Middle frontal gyrus (tissue), 1 donor: ENCODE results near the gene RBM39.
"Not testable (repeated sequence)": the region's sequence is repeated elsewhere in the genome, so short reads cannot be mapped to it uniquely, and the experiment has no call there.

Source experiments
- DNase-seq: peaks from one replicate; pipeline ENCODE4 v3.0.0-alpha.2; 2015; ENCODE audit warnings: low spot score; ENCODE audit errors: extremely low spot score

The RBM39 gene

GRCh38 chr20:35756404-35756803 lies 14.3 kb upstream of the RBM39 start:
- no peak for DNase-seq

- no peak for DNase-seq
These were observed 8.6 kb upstream of the RBM39 start for GRCh38 chr20:35750611-35751010.

- not testable (repeated sequence) for DNase-seq
These were observed 2.4 kb upstream of the RBM39 start for GRCh38 chr20:35744492-35744841.

- DNase-seq, result no peak
These were observed 1.8 kb upstream of the RBM39 start for GRCh38 chr20:35743693-35744491.

GRCh38 chr20:35742741-35743523 lies 872 bp upstream of the RBM39 start:
- DNase-seq, result no peak

- DNase-seq, result no peak
These were observed 2.5 kb downstream of the RBM39 start for GRCh38 chr20:35739294-35740163.

- no peak for DNase-seq
These were observed 3.5 kb downstream of the RBM39 start for GRCh38 chr20:35738410-35739179.

GRCh38 chr20:35737865-35738333 lies 4.2 kb downstream of the RBM39 start:
- DNase-seq, result no peak

GRCh38 chr20:35735826-35736470 lies 6.1 kb downstream of the RBM39 start:
- no peak for DNase-seq

GRCh38 chr20:35734777-35735649 lies 7.0 kb downstream of the RBM39 start:
- no peak for DNase-seq

- no peak for DNase-seq
These were observed 7.7 kb downstream of the RBM39 start for GRCh38 chr20:35734374-35734773.

GRCh38 chr20:35732644-35732982 lies 9.4 kb downstream of the RBM39 start:
- no peak for DNase-seq

- DNase-seq, result no peak
These were observed 10.0 kb downstream of the RBM39 start for GRCh38 chr20:35731862-35732643.

GRCh38 chr20:35731469-35731788 lies 10.6 kb downstream of the RBM39 start:
- DNase-seq, result no peak

- DNase-seq, result no peak
These were observed 11.2 kb downstream of the RBM39 start for GRCh38 chr20:35730583-35731468.

- DNase-seq, result no peak
These were observed 12.1 kb downstream of the RBM39 start for GRCh38 chr20:35729836-35730582.

- no peak for DNase-seq
These were observed 12.7 kb downstream of the RBM39 start for GRCh38 chr20:35729283-35729807.
